Stimulated activated CD8-positive, alpha-beta memory T cell treated with anti-CD3 and anti-CD28 coated beads, Interleukin-12 subunit alpha, Interleukin-12 subunit beta, amount 100 ng/mL, for 4 hours (primary cell): Measurements from ENCODE around the gene GADD45A.
"Not testable (repeated sequence)": the region's sequence is repeated elsewhere in the genome, so short reads cannot be mapped to it uniquely, and the experiment has no call there.

Source experiments
- DNase-seq: peaks from one replicate; pipeline ENCODE4 v3.0.0-alpha.2; 2020; ENCODE audit warnings: low read depth

Gene GADD45A

DNA sequence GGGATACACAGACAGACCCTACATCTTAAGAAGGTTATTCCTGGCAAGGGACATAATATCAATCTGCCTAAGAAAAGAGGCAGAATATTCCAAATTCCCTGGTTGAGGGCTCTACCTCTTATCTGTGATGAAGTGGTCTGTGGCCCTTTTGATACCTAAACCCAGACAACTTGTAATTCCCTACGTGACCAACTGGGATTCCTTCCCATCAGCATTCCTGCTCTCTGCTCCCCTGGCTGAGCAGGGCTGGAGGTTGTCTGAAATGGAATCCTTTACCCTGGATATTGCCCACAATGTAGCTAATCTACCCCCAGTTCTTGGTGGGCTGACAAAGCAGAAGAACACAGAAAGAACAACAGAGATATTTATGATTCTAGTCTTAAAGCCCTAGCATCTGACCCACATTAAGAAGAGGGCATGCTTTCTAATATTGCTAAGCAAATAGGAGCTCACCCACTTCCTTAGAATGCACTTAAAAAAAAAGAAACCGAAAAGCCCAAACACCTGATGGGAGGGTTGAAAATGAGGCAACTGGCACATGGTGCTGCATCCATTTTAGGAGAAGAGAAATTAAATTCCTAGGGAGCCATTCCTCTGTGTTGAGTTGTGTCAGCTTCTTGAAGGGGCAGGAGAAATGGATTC, 36.8 kb downstream of the GADD45A start:
- DNase-seq, result no peak

DNA sequence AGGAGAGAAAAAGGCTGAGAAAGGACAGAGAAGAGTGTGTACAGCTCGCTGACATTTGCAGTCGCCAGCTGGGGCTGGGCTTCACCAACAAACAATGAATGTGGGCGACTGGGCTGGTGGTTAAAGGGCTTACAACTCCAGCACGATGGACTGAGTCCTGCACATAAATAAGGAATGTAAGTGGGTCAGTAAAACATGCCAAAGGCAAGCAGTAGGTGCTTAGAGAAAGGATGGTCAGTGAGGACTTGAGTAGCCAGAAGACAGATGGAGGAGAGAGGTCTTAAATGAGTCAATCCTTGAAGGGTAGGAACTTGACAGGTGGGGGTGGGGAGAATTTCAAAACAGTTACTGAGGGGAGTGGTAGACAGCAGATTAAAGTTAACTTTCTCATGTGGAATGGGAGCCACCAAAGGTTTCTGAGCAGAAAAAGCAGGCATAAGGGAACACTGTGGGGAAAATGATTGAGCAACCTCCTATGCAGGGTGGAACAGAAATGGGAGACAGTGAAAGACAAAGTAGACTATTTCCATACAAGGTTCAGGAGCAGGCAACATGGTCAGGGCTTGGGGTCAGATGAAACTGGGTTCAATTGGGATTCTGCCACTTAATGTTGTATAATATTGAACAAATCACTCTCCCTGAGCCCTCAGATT, 37.4 kb downstream of the GADD45A start:
- no peak for DNase-seq

DNA sequence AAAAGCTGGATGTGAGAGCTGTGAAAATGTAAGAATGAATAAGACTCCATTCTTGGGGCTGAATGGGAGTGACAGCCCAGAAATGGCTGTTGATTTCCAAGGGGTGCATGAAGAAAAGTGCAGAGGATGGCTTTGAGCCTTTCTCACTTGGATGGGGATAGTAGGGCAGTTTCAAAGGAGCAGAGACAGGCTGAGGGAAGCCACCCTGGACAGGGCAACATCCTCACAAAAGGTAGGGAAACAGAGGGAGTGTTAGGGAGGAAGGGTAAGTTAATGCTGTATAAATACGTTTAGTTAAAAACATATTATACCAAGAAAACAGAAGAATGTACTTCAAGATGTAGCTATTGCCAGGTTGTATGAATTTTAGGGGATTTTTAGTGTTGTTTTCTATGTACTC, 38.1 kb downstream of the GADD45A start:
- no peak for DNase-seq

DNA sequence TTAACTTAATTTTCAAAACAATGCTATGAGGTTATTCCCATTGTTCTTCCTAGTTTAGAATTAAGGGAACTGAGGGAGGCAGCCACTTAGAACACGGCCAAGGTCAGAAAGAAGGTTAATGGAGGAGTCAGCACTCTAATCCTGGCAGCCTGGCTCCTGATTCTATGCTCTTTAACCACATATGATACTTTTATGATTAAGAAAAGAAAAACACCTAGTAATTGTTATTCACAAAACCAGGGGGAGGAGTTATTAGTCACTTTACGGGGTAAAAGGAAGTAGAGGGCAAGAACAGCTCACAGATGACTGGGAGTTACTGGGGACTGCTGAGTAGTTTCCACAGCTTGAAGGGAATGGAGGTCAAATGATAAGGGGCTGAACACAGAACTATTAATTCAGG, 38.6 kb downstream of the GADD45A start:
- no peak for DNase-seq

DNA sequence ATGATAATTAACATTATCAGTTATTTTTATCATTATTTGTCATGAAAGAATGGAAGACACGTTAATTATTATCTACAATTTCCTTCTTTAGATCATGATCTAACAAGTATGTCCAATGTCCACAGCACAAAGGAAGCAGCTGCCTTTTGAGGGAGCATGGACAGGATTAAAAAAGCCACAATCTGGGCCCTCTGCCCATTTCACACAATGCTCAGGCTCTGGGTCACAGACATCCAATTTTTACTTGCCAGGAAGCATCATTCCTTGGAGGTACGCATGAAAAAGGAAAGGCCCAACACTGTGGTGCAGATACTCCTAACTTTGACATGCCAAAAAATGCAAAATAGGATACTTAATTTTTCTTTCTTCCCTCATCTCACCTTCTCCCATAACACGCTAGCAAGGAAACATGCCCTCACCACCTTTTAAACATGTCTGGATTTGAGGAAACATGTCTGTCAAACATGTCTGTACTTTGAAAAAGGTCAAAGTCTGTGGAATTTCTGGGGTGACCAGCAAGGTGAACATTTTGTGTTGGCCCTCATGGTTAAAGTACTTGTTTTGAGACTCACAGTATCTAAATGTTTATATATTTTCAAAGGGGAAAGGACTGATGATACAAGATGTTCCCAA, 40.0 kb downstream of the GADD45A start:
- no peak for DNase-seq

DNA sequence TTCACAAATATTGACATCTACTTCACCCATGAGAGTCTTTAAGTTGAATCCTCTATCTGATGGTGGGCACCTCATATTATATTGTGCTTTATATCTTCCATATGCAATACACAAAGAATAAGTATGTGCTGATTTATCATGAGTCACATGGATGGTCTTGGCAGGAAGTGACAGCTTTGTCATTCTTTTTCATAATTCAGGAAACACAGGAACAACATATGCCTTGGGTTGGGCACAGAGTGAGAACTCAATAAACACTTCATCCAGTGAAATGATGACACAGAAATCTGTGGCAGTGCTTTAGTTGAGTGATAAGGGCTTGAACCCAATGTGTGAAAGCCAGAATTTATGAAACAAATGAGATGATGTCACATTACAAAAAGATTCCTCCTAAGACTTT, 41.2 kb downstream of the GADD45A start:
- DNase-seq, result no peak

DNA sequence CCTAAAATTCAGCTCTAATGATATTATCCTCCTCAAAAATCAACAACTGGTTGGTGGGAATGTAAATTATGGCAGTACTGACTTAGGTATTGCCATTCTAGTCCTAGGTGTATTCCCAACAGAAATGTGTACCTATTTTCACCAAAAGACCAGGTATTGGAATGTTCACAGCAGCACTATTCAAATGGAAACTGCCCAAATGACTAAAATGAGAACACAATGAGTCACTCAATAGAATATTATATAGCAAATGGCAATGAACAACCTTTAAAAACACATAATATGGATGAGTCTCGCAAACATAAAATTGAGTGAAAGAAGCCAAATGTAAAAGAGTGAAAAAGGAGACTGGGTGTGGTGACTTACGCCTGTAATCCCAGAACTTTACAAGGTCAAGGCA, 44.9 kb downstream of the GADD45A start:
- no peak for DNase-seq

DNA sequence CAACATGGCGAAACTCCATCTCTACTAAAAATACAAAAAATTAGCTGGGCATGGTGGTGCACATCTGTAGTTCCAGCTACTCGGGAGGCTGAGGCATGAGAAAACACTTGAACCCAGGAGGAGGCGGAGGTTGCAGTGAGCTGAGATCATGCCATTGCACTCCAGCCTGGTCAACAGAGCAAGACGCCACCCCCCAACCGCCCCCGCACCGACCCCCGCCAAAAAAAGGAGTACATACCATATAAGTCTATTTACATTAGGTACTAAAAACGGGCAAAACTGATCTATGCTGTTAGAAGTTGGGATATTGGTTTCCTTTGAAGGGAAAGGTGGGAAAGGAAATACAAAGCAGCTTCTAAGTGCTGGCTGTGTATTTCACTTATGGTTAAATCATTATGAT, 45.3 kb downstream of the GADD45A start:
- not testable (repeated sequence) for DNase-seq

DNA sequence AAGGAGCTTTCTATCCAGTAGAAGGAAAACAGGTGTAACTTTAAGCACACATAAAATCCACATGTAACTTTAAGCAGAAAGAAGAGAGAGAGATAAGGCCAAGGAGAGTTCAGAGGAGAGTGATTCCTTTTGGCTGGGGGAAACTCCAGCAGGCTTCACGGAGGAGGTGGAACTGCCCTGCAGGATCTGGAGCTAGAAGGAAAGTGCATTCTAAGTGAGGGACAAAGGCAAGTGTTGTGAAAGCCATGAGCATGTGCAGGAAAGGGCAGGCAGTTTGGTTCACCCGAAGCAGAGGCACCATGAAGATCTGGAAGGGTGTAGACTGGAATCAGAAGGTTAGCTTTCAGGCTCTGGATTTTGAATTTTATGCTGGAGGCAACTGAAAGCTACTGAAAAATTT, 46.3 kb downstream of the GADD45A start:
- no peak for DNase-seq

DNA sequence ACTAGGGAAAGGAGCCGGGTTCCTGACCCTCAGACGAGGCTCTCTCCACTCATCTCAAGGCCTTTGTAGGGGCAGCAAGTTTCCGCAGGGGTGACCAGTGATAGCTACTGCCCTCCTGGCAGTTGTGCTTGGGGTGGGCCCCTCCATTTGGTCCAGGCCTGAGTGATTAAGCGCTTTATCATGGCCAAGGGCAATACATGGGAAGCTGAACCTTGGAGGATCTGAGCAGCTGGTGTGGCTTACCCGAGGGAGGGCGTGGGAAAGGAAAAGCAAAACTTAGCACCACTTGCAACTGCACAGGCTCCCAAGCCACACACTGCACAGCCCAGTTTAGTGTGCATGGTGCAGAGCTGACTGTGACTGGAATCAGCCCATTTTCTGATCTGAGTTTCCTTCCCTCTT, 47.8 kb downstream of the GADD45A start:
- no peak for DNase-seq

DNA sequence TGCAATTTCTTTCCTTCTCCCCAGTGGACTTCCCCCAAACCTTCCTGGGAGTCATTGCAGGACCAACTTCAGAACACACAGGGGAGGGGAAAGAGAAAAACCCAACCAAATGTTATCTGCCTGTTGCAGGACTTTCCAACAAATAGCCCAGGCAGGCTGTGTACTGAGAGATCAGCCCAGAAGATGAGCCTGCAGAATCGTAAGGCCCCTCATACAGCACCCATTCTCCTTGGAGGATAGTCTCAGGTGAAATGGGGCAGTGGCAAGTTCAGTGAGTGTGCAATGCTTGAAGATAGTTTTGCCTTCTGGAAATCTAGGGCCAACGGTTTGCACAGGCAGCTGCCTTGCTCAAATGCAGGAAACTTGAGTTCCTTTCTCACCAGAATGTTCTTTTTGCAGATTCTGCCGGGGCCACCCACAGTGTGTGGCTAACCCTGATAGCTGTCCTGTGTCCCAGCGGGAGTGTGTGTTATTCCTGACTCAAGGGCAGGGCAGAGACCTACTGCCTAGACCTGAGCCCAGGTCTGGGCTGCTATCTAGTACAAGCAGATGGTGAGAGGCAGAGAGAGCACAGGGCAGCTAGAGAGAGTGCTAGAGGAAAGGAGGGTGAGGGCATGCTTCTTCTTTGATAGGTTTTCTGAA, 48.8 kb downstream of the GADD45A start:
- no peak for DNase-seq

DNA sequence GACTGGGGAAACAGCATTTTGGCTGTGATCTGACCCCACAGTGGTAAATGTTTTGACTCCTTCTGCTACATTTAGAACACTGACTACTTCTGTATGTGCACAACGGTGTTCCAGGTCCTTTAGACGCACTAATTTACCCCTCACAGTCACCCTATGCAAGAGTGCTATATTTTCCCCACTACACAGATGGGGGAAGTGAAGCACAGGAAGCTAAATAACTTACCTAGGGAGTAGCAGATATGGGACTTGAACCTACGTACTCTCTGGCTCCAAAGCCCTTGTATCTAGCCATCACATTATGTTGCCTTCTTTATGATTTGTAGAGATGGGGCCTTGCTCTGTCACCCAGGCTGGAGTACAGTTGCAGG, 49.3 kb downstream of the GADD45A start:
- DNase-seq, result no peak

DNA sequence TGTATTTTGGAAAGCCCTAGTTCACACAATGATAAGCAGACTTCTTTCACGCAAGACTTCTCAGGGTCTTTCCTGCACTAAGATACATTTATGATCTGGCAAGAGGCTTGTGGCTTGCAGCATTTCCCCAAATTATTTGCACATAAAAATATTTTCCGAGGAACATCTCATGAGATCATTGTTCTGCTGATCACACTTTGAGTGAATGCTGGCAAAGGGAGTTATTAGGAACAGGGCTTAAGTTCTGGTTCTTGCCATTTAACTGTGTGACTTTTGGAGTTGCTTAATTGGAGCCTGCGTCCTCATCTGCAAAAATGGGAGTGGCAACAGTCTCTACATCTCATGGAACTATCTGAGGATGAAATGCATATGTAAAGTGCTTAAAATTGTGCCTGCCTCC, 50.2 kb downstream of the GADD45A start:
- DNase-seq, result no peak

DNA sequence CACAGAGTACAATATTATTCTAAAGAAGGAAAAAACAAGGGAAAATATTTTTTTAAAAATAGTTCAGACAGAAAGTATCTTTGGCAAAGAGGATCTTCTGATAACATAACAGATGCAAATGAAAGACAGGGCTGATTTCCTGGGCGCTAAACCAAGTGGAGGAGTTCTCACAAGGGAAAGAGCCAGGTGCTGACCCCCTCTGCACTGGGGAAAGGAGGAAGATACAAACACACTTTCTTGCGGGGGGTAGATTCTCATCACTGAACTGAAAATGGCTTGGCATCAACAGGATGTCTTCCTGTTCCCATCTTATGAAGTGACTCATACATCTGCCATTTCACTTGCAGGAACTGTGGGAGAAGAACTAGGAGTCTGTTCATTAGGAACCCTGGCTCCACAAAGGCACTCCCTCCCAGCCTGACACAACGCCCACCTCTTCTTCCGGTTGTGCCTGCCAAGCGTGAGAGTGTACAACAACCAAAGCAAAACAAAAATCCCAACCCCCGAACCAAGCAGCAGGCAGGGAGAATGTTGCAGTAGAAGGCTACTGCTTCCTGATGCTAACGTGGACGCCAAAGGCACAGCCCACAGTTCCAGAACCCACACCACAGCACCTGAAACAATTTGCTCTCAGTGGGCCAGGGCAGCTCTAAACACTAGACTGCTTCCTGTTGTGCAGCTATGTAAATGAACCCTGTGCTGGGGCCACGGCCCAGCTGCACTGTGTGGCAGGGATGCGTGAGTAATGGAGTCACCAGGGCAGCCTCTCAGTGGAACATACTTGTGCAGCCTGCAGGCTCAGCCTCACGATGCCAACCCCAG, 51.0 kb downstream of the GADD45A start:
- no peak for DNase-seq

DNA sequence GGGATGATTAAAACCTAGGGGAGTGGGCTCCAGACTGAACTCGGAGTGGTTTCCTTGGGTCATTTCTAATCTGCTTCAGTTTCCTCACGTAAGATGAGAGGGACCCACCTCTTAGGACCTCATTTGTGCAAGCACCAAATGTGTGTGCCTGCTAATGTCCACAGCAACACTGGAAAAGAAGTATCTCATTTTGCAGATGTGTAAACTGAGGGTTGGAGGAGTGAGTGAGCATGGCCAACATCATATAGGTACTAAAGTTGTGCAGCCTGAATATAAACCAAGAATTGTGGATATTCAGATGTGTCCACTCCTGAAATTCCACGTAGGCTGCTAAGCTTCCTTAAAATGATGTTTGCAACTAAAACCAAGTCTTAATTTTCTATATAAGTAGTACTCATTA, 51.7 kb downstream of the GADD45A start:
- DNase-seq, result no peak

DNA sequence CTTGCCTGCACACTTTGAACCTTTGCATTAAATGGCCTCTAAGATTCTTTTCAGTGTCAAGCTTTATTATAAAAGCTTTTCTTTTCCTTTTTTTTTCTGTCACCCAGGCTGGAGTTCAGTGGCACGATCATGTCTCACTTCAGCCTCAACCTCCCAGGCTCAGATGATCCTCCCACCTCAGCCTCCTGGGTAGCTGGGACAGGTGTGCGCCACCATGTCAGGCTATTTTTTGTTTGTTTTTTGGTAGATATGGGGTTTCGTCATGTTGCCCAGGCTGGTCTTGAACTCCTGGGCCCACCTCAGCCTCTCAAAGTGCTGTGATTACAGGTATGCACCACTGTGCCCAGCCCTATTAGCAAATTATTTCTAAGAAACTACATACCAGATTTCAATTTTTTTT, 52.9 kb downstream of the GADD45A start:
- DNase-seq, result no peak
